ENCODE measurements around the gene SBNO2.

The SBNO2 gene

GRCh38 chr19:1150333-1151036 lies 23.6 kb downstream of the SBNO2 start:
- no peak for DNase-seq
- H4K20me1 ChIP-seq (ENCODE audit: insufficient read depth, low read length), result no peaks in the 10 kb centered on the region; the same call in 1 of the 2 replicates
- H3K9me2 ChIP-seq (replicated peaks; ENCODE audit: insufficient read depth, low read length), result no peaks in the 10 kb centered on the region
- no peaks in the 10 kb centered on the region for H3K9me3 ChIP-seq (replicated peaks; ENCODE audit: insufficient read depth, low read length)
- H3K4me1 ChIP-seq (ENCODE audit: low read length), result no peaks in the 10 kb centered on the region
- H3K4me2 ChIP-seq (ENCODE audit: low read depth, low read length), result no peak overlapping the region
- TF ChIP-seq CTCF (IDR thresholded peaks at IDR 0.05; ENCODE audit: low read length) (no peak), EZH2phosphoT487 (IDR thresholded peaks at IDR 0.05; ENCODE audit: low read length) (no peak), EZH2 (optimal IDR thresholded peaks at IDR 0.05; ENCODE audit: low read depth, low read length) (no peak)
- no peak overlapping the region for H3K27ac ChIP-seq (ENCODE audit: low read length)
- no peak overlapping the region for H3K9ac ChIP-seq (ENCODE audit: low read length)
- H3K36me3 ChIP-seq (replicated peaks; ENCODE audit: insufficient read depth, low read length), result no peaks in the 10 kb centered on the region
- H3K27me3 ChIP-seq (replicated peaks; ENCODE audit: insufficient read depth, low read length), result no peaks in the 10 kb centered on the region
- no peak overlapping the region for H2AFZ ChIP-seq (ENCODE audit: low read length)
- H3K4me3 ChIP-seq (ENCODE audit: low read length), result no peak overlapping the region
- peaks cover 13% of the 10 kb centered on the region; the same call in 1 of the 2 replicates for H3K79me2 ChIP-seq (ENCODE audit: low read length)
- no peaks in the 10 kb centered on the region for H3F3A ChIP-seq (ENCODE audit: insufficient read depth, low read length)

GRCh38 chr19:1149259-1150045 lies 24.6 kb downstream of the SBNO2 start:
- Histone ChIP-seq H3K79me2 (ENCODE audit: low read length) (0 out of 2 replicates have a peak, but pooled peaks cover 3% of the 10 kb centered on the region), H3K4me1 (ENCODE audit: low read length) (no peaks in the 10 kb centered on the region), H3K4me2 (ENCODE audit: low read depth, low read length) (no peak overlapping the region), H2AFZ (ENCODE audit: low read length) (no peak overlapping the region), H4K20me1 (ENCODE audit: insufficient read depth, low read length) (no peaks in the 10 kb centered on the region; the same call in 1 of the 2 replicates), H3K9ac (ENCODE audit: low read length) (no peak overlapping the region), H3F3A (ENCODE audit: insufficient read depth, low read length) (no peaks in the 10 kb centered on the region), H3K9me3 (replicated peaks; ENCODE audit: insufficient read depth, low read length) (no peaks in the 10 kb centered on the region), H3K4me3 (ENCODE audit: low read length) (no peak overlapping the region), H3K27ac (ENCODE audit: low read length) (no peak overlapping the region), H3K9me2 (replicated peaks; ENCODE audit: insufficient read depth, low read length) (no peaks in the 10 kb centered on the region), H3K36me3 (replicated peaks; ENCODE audit: insufficient read depth, low read length) (no peaks in the 10 kb centered on the region), H3K27me3 (replicated peaks; ENCODE audit: insufficient read depth, low read length) (no peaks in the 10 kb centered on the region)
- TF ChIP-seq EZH2phosphoT487 (IDR thresholded peaks at IDR 0.05; ENCODE audit: low read length) (no peak), CTCF (IDR thresholded peaks at IDR 0.05; ENCODE audit: low read length) (no peak), EZH2 (optimal IDR thresholded peaks at IDR 0.05; ENCODE audit: low read depth, low read length) (no peak)
- no peak for DNase-seq

- H3F3A ChIP-seq (ENCODE audit: insufficient read depth, low read length), result no peaks in the 10 kb centered on the region
- 0 out of 2 replicates have a peak, but pooled peaks cover 3% of the 10 kb centered on the region for H3K36me3 ChIP-seq (replicated peaks; ENCODE audit: insufficient read depth, low read length)
- no peak overlapping the region for H3K4me2 ChIP-seq (ENCODE audit: low read depth, low read length)
- no peak overlapping the region for H3K9ac ChIP-seq (ENCODE audit: low read length)
- no peak for DNase-seq
- no peaks in the 10 kb centered on the region for H3K9me3 ChIP-seq (replicated peaks; ENCODE audit: insufficient read depth, low read length)
- H3K27ac ChIP-seq (ENCODE audit: low read length), result no peak overlapping the region
- H4K20me1 ChIP-seq (ENCODE audit: insufficient read depth, low read length), result no peaks in the 10 kb centered on the region; the same call in 1 of the 2 replicates
- no peak overlapping the region for H3K4me3 ChIP-seq (ENCODE audit: low read length)
- 0 out of 2 replicates have a peak, but pooled peaks cover 3% of the 10 kb centered on the region for H3K79me2 ChIP-seq (ENCODE audit: low read length)
- H3K27me3 ChIP-seq (replicated peaks; ENCODE audit: insufficient read depth, low read length), result no peaks in the 10 kb centered on the region
- H2AFZ ChIP-seq (ENCODE audit: low read length), result no peak overlapping the region
- TF ChIP-seq EZH2 (optimal IDR thresholded peaks at IDR 0.05; ENCODE audit: low read depth, low read length) (no peak), CTCF (IDR thresholded peaks at IDR 0.05; ENCODE audit: low read length) (no peak), EZH2phosphoT487 (IDR thresholded peaks at IDR 0.05; ENCODE audit: low read length) (no peak)
- no peaks in the 10 kb centered on the region for H3K4me1 ChIP-seq (ENCODE audit: low read length)
- no peaks in the 10 kb centered on the region for H3K9me2 ChIP-seq (replicated peaks; ENCODE audit: insufficient read depth, low read length)
Observed at GRCh38 chr19:1147934-1148549, 26.0 kb downstream of the SBNO2 start.
